Neural cell (in vitro differentiated cells): ENCODE measurements around the gene HBEGF. TPM values are rescaled to one million over a fixed set of nuclear protein-coding genes. Genes with fewer than 3 reads are reported as not detected.
"Not testable (repeated sequence)": the region's sequence is repeated elsewhere in the genome, so short reads cannot be mapped to it uniquely, and the experiment has no call there.

Experiments used
- H2AFZ ChIP-seq: fragments of 200-600, 300-800 bp; sonication (generic), shearing (Covaris generic); 2 replicates; pipeline ENCODE4 v1.6.0; 2014; ENCODE audit warnings: low read depth, mild to moderate bottlenecking, antibody characterized with exemption, low read length, moderate library complexity
- H3F3A ChIP-seq: fragments of 200-600 bp; shearing (Covaris generic); 2 replicates; pipeline ENCODE4 v1.6.1; 2016; ENCODE audit warnings: mild to moderate bottlenecking, moderate library complexity, mixed read lengths, antibody characterized with exemption, low read length; ENCODE audit not compliant: insufficient read depth, poor library complexity, severe bottlenecking
- H3K27ac ChIP-seq: fragments of 200-600, 300-800 bp; sonication (generic), shearing (Covaris generic); 2 replicates; pipeline ENCODE4 v1.5.1; 2014; ENCODE audit warnings: mild to moderate bottlenecking, low read length, moderate library complexity
- H3K27me3 ChIP-seq: fragments of 300-800, 200-600 bp; sonication (generic), shearing (Covaris generic); 2 replicates; pipeline ENCODE4 v1.6.0; 2014; ENCODE audit warnings: mild to moderate bottlenecking, low read depth, low read length, moderate library complexity; ENCODE audit not compliant: insufficient read depth
- H3K36me3 ChIP-seq: fragments of 300-800, 200-600 bp; sonication (generic), shearing (Covaris generic); 2 replicates; pipeline ENCODE4 v1.5.1; 2014; ENCODE audit warnings: mild to moderate bottlenecking, antibody characterized with exemption, low read length, moderate library complexity; ENCODE audit not compliant: insufficient read depth
- H3K4me2 ChIP-seq: fragments of 300-800, 200-600 bp; sonication (generic), shearing (Covaris generic); 2 replicates; pipeline ENCODE4 v1.6.0; 2014; ENCODE audit warnings: mild to moderate bottlenecking, low read length
- H3K4me3 ChIP-seq: fragments of 300-800, 200-600 bp; sonication (generic), shearing (Covaris generic); 2 replicates; pipeline ENCODE4 v1.5.1; 2014; ENCODE audit warnings: mild to moderate bottlenecking, low read length, moderate library complexity
- H3K79me2 ChIP-seq: fragments of 200-600 bp; shearing (Covaris generic); replicated peaks from 2 replicates; pipeline ENCODE4 v1.6.0; 2014; ENCODE audit warnings: mild to moderate bottlenecking, low read length, moderate library complexity; ENCODE audit not compliant: insufficient read depth
- H3K9ac ChIP-seq: fragments of 300-800, 200-600 bp; sonication (generic), shearing (Covaris generic); 2 replicates; pipeline ENCODE4 v1.6.1; 2016; ENCODE audit warnings: mild to moderate bottlenecking, low read length, mixed read lengths
- H3K9me2 ChIP-seq: fragments of 200-600 bp; shearing (Covaris generic); 2 replicates; pipeline ENCODE4 v1.6.1; 2016; ENCODE audit warnings: mild to moderate bottlenecking, low read length, mixed read lengths; ENCODE audit not compliant: insufficient read depth
- H3K9me3 ChIP-seq: fragments of 200-600, 300-800 bp; sonication (generic), shearing (Covaris generic); 2 replicates; pipeline ENCODE4 v1.6.1; 2016; ENCODE audit warnings: mild to moderate bottlenecking, mixed run types, low read length, moderate library complexity, mixed read lengths
- H4K20me1 ChIP-seq: fragments of 200-600 bp; shearing (Covaris generic); 2 replicates; pipeline ENCODE4 v1.6.1; 2016; ENCODE audit warnings: mild to moderate bottlenecking, mixed run types; ENCODE audit not compliant: insufficient read depth
- EP300 ChIP-seq: fragments of 450-650 bp; conservative IDR thresholded peaks from 2 replicates; pipeline ENCODE4 v1.6.1; 2014; ENCODE audit warnings: antibody characterized with exemption, mild to moderate bottlenecking, moderate library complexity; ENCODE audit not compliant: poor library complexity, severe bottlenecking
- EZH2 ChIP-seq: fragments of 200-600, 300-800 bp; shearing (Covaris generic), sonication (generic); IDR thresholded peaks from 2 replicates; pipeline ENCODE4 v1.6.1; 2014; ENCODE audit warnings: antibody characterized with exemption, low read length, borderline replicate concordance, mild to moderate bottlenecking; ENCODE audit not compliant: insufficient read depth, poor library complexity, severe bottlenecking
- MXI1 ChIP-seq: fragments of 450-650 bp; conservative IDR thresholded peaks from 2 replicates; pipeline ENCODE4 v1.6.1; 2014; ENCODE audit warnings: antibody characterized with exemption, mild to moderate bottlenecking; ENCODE audit not compliant: poor library complexity, severe bottlenecking
- POLR2AphosphoS5 ChIP-seq: IDR thresholded peaks from 2 replicates; pipeline ENCODE4 v1.6.1; 2012
- RAD21 ChIP-seq: fragments of 450-650 bp; conservative IDR thresholded peaks from 2 replicates; pipeline ENCODE4 v1.6.1; 2014; ENCODE audit warnings: antibody characterized with exemption, mild to moderate bottlenecking, moderate library complexity
- REST ChIP-seq: IDR thresholded peaks from 2 replicates; pipeline ENCODE4 v1.6.1; 2012; ENCODE audit warnings: borderline replicate concordance
- SMC3 ChIP-seq: fragments of 450-650 bp; conservative IDR thresholded peaks from 2 replicates; pipeline ENCODE4 v1.6.1; 2014; ENCODE audit warnings: antibody characterized with exemption, mild to moderate bottlenecking, moderate library complexity; ENCODE audit not compliant: poor library complexity
- TAF1 ChIP-seq: IDR thresholded peaks from 2 replicates; pipeline ENCODE4 v1.6.1; 2012; ENCODE audit warnings: low read depth
- polyA plus RNA-seq: library from polyadenylated mRNA; depleted of rRNA; stranded (reverse); fragments of >200 nt; gene quantifications from 2 replicates; pipeline ENCODE4 v1.2.3, GENCODE V29; 2014
- TF ChIP-seq, protein P1 (sequence below): fragments of 450-650 bp; IDR thresholded peaks from 2 replicates; pipeline ENCODE4 v1.5.1; 2014; ENCODE audit warnings: antibody characterized with exemption, mild to moderate bottlenecking, moderate library complexity; ENCODE audit not compliant: poor library complexity, severe bottlenecking

Gene HBEGF
- polyA plus RNA-seq, 1 donor from 2014 or later = 9.8 TPM

GRCh38 chr5:140344683-140345423 lies 1.6 kb downstream of the HBEGF start:
- H3K9ac ChIP-seq = no peak overlapping the region

DNA sequence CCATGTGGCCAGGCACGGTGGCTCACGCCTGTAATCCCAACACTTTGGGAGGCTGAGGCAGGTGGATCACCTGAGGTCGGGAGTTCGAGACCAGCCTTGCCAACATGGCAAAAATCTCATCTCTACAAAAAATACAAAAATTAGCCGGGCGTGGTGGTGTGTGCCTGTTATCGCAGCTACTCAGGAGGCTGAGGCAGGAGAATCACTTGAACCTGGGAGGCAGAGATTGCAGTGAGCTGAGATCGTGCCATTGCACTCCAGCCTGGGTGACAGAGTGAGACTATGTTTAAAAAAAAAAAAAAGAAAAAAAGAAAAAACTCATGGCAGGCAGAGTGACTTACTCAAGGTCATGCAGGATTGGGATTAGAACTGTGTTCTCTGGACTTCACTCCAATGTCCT lies 2.6 kb downstream of the HBEGF start:
- not testable (repeated sequence) for H3K9me2 ChIP-seq, H3K9ac ChIP-seq, H3K36me3 ChIP-seq, H3K79me2 ChIP-seq, H3K4me3 ChIP-seq, H3F3A ChIP-seq, H2AFZ ChIP-seq, H3K4me2 ChIP-seq, H3K9me3 ChIP-seq, H3K27ac ChIP-seq, H4K20me1 ChIP-seq, H3K27me3 ChIP-seq

More at GRCh38 chr5:140344683-140345423, 1.6 kb downstream of the HBEGF start:
- no peaks in the 10 kb centered on the region for H3F3A ChIP-seq
- no peaks in the 10 kb centered on the region for H4K20me1 ChIP-seq
- H3K4me2 ChIP-seq = no peak overlapping the region
- H3K27me3 ChIP-seq = no peaks in the 10 kb centered on the region
- H3K79me2 ChIP-seq = no peaks in the 10 kb centered on the region
- TF ChIP-seq MXI1 (no peak), EP300 (no peak), REST (no peak), SMC3 (no peak), POLR2AphosphoS5 (no peak), EZH2 (no peak), TAF1 (no peak), RAD21 (no peak)
- TF ChIP-seq, protein P1, sequence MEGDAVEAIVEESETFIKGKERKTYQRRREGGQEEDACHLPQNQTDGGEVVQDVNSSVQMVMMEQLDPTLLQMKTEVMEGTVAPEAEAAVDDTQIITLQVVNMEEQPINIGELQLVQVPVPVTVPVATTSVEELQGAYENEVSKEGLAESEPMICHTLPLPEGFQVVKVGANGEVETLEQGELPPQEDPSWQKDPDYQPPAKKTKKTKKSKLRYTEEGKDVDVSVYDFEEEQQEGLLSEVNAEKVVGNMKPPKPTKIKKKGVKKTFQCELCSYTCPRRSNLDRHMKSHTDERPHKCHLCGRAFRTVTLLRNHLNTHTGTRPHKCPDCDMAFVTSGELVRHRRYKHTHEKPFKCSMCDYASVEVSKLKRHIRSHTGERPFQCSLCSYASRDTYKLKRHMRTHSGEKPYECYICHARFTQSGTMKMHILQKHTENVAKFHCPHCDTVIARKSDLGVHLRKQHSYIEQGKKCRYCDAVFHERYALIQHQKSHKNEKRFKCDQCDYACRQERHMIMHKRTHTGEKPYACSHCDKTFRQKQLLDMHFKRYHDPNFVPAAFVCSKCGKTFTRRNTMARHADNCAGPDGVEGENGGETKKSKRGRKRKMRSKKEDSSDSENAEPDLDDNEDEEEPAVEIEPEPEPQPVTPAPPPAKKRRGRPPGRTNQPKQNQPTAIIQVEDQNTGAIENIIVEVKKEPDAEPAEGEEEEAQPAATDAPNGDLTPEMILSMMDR = no peak
- H3K27ac ChIP-seq = no peak overlapping the region
- no peaks in the 10 kb centered on the region for H3K9me2 ChIP-seq
- H2AFZ ChIP-seq = no peak overlapping the region
- peak overlapping the region; percentile 92 for H3K4me3 ChIP-seq
- H3K36me3 ChIP-seq = no peaks in the 10 kb centered on the region
- no peaks in the 10 kb centered on the region for H3K9me3 ChIP-seq
